T-cell (primary cell): ENCODE results near the gene RAB3IP. TPM values are rescaled to one million over a fixed set of nuclear protein-coding genes. Genes with fewer than 3 reads are reported as not detected.

Experiments
- ATAC-seq, 4 experiments: fragments of 200-7000 bp in 3 of 4; fragments of 150-1000 bp in 1 of 4; cut with Tn5 transposase; replicated peaks in 1 of 4; 1 replicate in 3 of 4; 2 replicates in 1 of 4; pipeline ENCODE4 v1.10.0; 2021; ENCODE audit warnings: moderate library complexity in 3 of 4, mild to moderate bottlenecking in 2 of 4, moderate number of reproducible peaks in 1 of 4
- CTCF ChIA-PET, 2 donors: fragments of 300-600 bp; sonication (Branson Sonifier 250); formaldehyde crosslinking; loops; one replicate each; lab custom pipeline; 2022; ENCODE audit warnings: antibody characterized with exemption in 2 of 2; lab: Charles Lee
- POLR2A ChIA-PET, 2 donors: fragments of 300-600 bp; sonication (Branson Sonifier 250); formaldehyde crosslinking; loops; one replicate each; lab custom pipeline; 2022; ENCODE audit warnings: antibody characterized with exemption in 2 of 2; lab: Charles Lee
- DNase-seq, 35 experiments: peaks; one replicate each; pipeline versions ENCODE4 v3.0.0 to v3.0.0-alpha.2; 2013 to 2023
- H3K27ac ChIP-seq: one replicate; pipeline ENCODE4 v1.5.1; 2013; ENCODE audit warnings: low read length
- H3K27me3 ChIP-seq, 2 experiments: replicated peaks in 1 of 2; 1 replicate in 1 of 2; 2 replicates in 1 of 2; pipeline versions ENCODE4 v1.6.1 to v1.7.0; 2013; ENCODE audit warnings: low read length in 1 of 2, mixed read lengths in 1 of 2; ENCODE audit not compliant: control insufficient read depth in 2 of 2, insufficient read depth in 2 of 2; ENCODE audit errors: extremely low read depth in 1 of 2
- H3K36me3 ChIP-seq, 2 donors: 1 replicate in 1 of 2; 2 replicates in 1 of 2; pipeline versions ENCODE4 v1.6.1 to v1.7.0; 2013; ENCODE audit warnings: low read length in 1 of 2; ENCODE audit not compliant: control insufficient read depth in 2 of 2, insufficient read depth in 1 of 2; ENCODE audit errors: extremely low read depth in 1 of 2
- H3K4me1 ChIP-seq, 2 experiments: 1 replicate in 1 of 2; 2 replicates in 1 of 2; pipeline versions ENCODE4 v1.6.1 to v1.7.0; 2013; ENCODE audit warnings: low read length in 2 of 2, mixed read lengths in 1 of 2; ENCODE audit not compliant: insufficient read depth in 2 of 2, control insufficient read depth in 1 of 2; ENCODE audit errors: extremely low read depth in 1 of 2
- H3K4me3 ChIP-seq, 2 donors: 1 replicate in 1 of 2; 2 replicates in 1 of 2; pipeline versions ENCODE4 v1.5.1 to v1.7.0; 2013; ENCODE audit warnings: mild to moderate bottlenecking in 2 of 2, low read length in 1 of 2, moderate library complexity in 1 of 2; ENCODE audit not compliant: control insufficient read depth in 1 of 2; ENCODE audit errors: extremely low read depth in 1 of 2
- H3K9me3 ChIP-seq: 2 replicates; pipeline ENCODE4 v1.7.0; 2013
- H3K27ac Mint-ChIP-seq, 2 donors: one replicate each; pipeline ENCODE4 v1.8.0; 2020 to 2021; ENCODE audit warnings: mild to moderate bottlenecking in 2 of 2, mixed read lengths in 2 of 2
- H3K27me3 Mint-ChIP-seq, 2 donors: one replicate each; pipeline ENCODE4 v1.8.0; 2021 to 2022; ENCODE audit warnings: mixed read lengths in 2 of 2
- H3K36me3 Mint-ChIP-seq: one replicate; pipeline ENCODE4 v1.8.0; 2021; ENCODE audit warnings: mixed read lengths
- H3K4me1 Mint-ChIP-seq, 3 donors: one replicate each; pipeline ENCODE4 v1.8.0; 2020 to 2022; ENCODE audit warnings: mixed read lengths in 3 of 3, mild to moderate bottlenecking in 1 of 3
- H3K4me3 Mint-ChIP-seq, 3 donors: one replicate each; pipeline ENCODE4 v1.8.0; 2020 to 2022; ENCODE audit warnings: mild to moderate bottlenecking in 3 of 3, mixed read lengths in 3 of 3, moderate library complexity in 3 of 3
- H3K9me3 Mint-ChIP-seq, 3 donors: one replicate each; pipeline ENCODE4 v1.8.0; 2020 to 2022; ENCODE audit warnings: mixed read lengths in 3 of 3
- WGBS: methylation state at CpG from one replicate; pipeline ENCODE4 v1.1.5; 2013; ENCODE audit warnings: missing lambda C conversion rate; ENCODE audit not compliant: insufficient coverage; 5-methylcytosine and 5-hydroxymethylcytosine counted together
- total RNA-seq, 35 experiments: library from RNA in 6 of 35; stranded (reverse) in 6 of 35; fragments of 120-200 nt in 1 of 35; gene quantifications; one replicate each; pipeline versions ENCODE4 v1.2.1 to v1.2.4 and lab custom pipeline; 2013 to 2026

RAB3IP gene
- total RNA-seq, 5 donors from 2014 or later (not counting 1 experiment from before 2014, with no cell fraction given) = 18.7 to 30.5 (median 20.7) TPM

DNA sequence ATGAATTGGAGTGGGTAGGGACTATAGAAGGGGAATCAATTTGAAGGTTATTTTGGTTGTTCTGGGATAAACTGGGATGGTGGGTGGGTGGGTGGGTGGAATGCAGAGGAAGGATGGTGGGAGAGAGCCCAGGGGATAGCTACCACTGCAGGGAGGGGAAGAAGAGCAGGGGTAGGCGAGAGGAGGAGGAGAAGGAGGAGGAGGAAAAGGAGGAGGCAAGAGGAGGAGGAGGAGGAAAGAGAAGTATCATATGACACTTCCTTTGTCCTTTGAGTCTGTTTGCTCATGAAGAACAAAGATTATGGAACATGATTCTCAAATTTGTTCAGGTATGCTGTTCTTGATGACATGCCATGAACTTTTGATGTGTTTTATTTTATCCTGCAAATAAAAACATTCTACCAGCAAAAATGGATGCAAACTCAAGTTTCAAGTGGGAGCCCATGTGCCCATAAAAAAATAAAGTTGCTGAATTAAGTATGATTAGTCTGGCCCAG is 35.5 kb upstream of the RAB3IP start:
- H3K27me3 Mint-ChIP-seq = peaks cover 19 to 21% of the 10 kb centered on the region in 2 donors
- CTCF ChIA-PET = no interaction called here
- no peaks in the 10 kb centered on the region for H3K36me3 Mint-ChIP-seq

GRCh38 chr12:69704357-69704756 is 34.3 kb upstream of the RAB3IP start:
- H3K27me3 ChIP-seq = peaks cover 0 to 8% of the 10 kb centered on the region in 2 experiments
- WGBS = no CpG with 5 or more reads among the region's 1 CpG
- H3K27me3 Mint-ChIP-seq = peaks cover 22% of the 10 kb centered on the region in 2 donors
- H3K4me1 Mint-ChIP-seq = no peaks in the 10 kb centered on the region
- DNase-seq (no peak), ATAC-seq (no peak)
- H3K9me3 Mint-ChIP-seq = no peaks in the 10 kb centered on the region
- H3K27ac ChIP-seq = no peak overlapping the region
- H3K36me3 Mint-ChIP-seq = no peaks in the 10 kb centered on the region
- no peak overlapping the region for H3K27ac Mint-ChIP-seq
- H3K9me3 ChIP-seq = no peaks in the 10 kb centered on the region
- no peaks in the 10 kb centered on the region for H3K36me3 ChIP-seq
- H3K4me1 ChIP-seq = no peaks in the 10 kb centered on the region
- ChIA-PET POLR2A (no interaction called here), CTCF (interaction anchor here in 1 of 2 donors (0.6 to 0.7 kb wide), 2 partner anchors 658 to 1035 kb away, joined by 3 read pairs; no protein-coding TSS in a partner anchor)
- H3K4me3 Mint-ChIP-seq = no peak overlapping the region
- no peak overlapping the region for H3K4me3 ChIP-seq

More for the DNA sequence above, 35.5 kb upstream of the RAB3IP start:
- H3K4me3 ChIP-seq = no peak overlapping the region
- H3K27me3 ChIP-seq = peaks cover 0 to 8% of the 10 kb centered on the region in 2 experiments
- H3K9me3 ChIP-seq = no peaks in the 10 kb centered on the region
- no peaks in the 10 kb centered on the region for H3K36me3 ChIP-seq
- no peak overlapping the region for H3K27ac Mint-ChIP-seq
- 75% methylated on average over 1 of the region's 1 CpG for WGBS
- POLR2A ChIA-PET = no interaction called here
- no peak overlapping the region for H3K4me3 Mint-ChIP-seq
- H3K4me1 ChIP-seq = no peaks in the 10 kb centered on the region
- no peak overlapping the region for H3K27ac ChIP-seq
- H3K9me3 Mint-ChIP-seq = no peaks in the 10 kb centered on the region
- no peak for ATAC-seq
- H3K4me1 Mint-ChIP-seq = no peaks in the 10 kb centered on the region
- DNase-seq = no peak

GRCh38 chr12:69708649-69709048 is 30.0 kb upstream of the RAB3IP start:
- H3K27ac Mint-ChIP-seq = no peak overlapping the region
- ChIA-PET POLR2A (no interaction called here), CTCF (no interaction called here)

DNA sequence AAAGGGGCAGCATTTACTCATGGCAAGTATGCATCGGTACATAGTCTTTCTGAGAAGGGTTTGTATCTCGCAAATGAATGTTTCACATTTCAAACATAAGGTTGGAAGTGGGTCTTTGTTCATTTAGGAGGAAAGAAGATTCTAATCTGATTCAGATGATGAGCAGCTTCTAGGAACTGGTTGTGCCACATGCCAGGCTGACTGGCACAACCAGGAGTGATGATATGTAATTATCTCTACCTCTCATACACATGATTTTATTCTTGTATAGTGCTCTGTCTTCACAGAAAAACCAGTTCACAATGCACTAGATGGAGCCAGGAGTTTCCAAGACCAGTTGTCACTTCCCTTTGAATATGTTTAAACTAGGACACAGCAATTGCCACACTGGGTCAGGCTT is 25.8 kb upstream of the RAB3IP start:
- H3K9me3 ChIP-seq = no peaks in the 10 kb centered on the region
- ChIA-PET POLR2A (no interaction called here), CTCF (no interaction called here)
- Mint-ChIP-seq H3K9me3 (no peaks in the 10 kb centered on the region), H3K4me1 (no peaks in the 10 kb centered on the region), H3K27ac (no peak overlapping the region), H3K4me3 (no peak overlapping the region), H3K36me3 (no peaks in the 10 kb centered on the region), H3K27me3 (peaks cover 11 to 14% of the 10 kb centered on the region in 2 donors)
- no peak for DNase-seq
- no peak for ATAC-seq
- no CpG with 5 or more reads among the region's 2 CpGs for WGBS
- H3K36me3 ChIP-seq = no peaks in the 10 kb centered on the region
- H3K4me1 ChIP-seq = no peaks in the 10 kb centered on the region
- peaks cover 0 to 3% of the 10 kb centered on the region in 2 experiments for H3K27me3 ChIP-seq
- H3K4me3 ChIP-seq = no peak overlapping the region
- no peak overlapping the region for H3K27ac ChIP-seq

More at GRCh38 chr12:69708649-69709048, 30.0 kb upstream of the RAB3IP start:
- WGBS = no CpG with 5 or more reads among the region's 3 CpGs
- Mint-ChIP-seq H3K27me3 (peaks cover 16 to 30% of the 10 kb centered on the region in 2 donors), H3K36me3 (no peaks in the 10 kb centered on the region), H3K4me1 (no peaks in the 10 kb centered on the region), H3K9me3 (no peaks in the 10 kb centered on the region), H3K4me3 (no peak overlapping the region)
- no peak for ATAC-seq
- DNase-seq = no peak
- peaks cover 0 to 6% of the 10 kb centered on the region in 2 experiments for H3K27me3 ChIP-seq
- no peak overlapping the region for H3K4me3 ChIP-seq
- H3K4me1 ChIP-seq = no peaks in the 10 kb centered on the region
- no peaks in the 10 kb centered on the region for H3K36me3 ChIP-seq
- H3K9me3 ChIP-seq = no peaks in the 10 kb centered on the region
- no peak overlapping the region for H3K27ac ChIP-seq

DNA sequence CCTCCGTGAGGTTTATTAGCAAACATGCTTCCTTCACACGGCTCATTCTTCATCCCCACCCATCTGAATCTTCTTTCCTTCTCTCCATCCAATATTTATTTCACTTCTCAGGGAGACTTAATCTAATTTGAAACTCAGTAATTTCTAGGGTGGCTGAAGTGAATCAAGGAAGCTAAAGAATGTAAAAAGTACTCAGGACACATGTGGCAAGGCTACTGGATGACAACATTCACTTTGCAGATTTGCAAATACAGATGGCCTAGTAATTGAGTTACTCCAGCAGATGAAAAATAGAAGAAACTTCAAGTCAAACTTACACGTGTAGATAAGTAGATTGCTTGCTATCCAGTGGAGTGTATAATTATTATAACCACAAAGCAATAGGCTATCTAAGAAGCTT is 24.1 kb upstream of the RAB3IP start:
- Histone ChIP-seq H3K27ac (no peak overlapping the region), H3K36me3 (no peaks in the 10 kb centered on the region), H3K4me3 (no peak overlapping the region), H3K27me3 (peaks cover 0 to 3% of the 10 kb centered on the region in 2 experiments), H3K9me3 (no peaks in the 10 kb centered on the region), H3K4me1 (no peaks in the 10 kb centered on the region)
- ATAC-seq (no peak), DNase-seq (no peak)
- ChIA-PET POLR2A (no interaction called here), CTCF (no interaction called here)
- H3K27ac Mint-ChIP-seq = no peak overlapping the region
- H3K9me3 Mint-ChIP-seq = no peaks in the 10 kb centered on the region
- no peaks in the 10 kb centered on the region for H3K36me3 Mint-ChIP-seq
- H3K4me1 Mint-ChIP-seq = no peaks in the 10 kb centered on the region
- H3K4me3 Mint-ChIP-seq = no peak overlapping the region
- peaks cover 7 to 10% of the 10 kb centered on the region in 2 donors for H3K27me3 Mint-ChIP-seq
- WGBS = no CpG with 5 or more reads among the region's 3 CpGs

DNA sequence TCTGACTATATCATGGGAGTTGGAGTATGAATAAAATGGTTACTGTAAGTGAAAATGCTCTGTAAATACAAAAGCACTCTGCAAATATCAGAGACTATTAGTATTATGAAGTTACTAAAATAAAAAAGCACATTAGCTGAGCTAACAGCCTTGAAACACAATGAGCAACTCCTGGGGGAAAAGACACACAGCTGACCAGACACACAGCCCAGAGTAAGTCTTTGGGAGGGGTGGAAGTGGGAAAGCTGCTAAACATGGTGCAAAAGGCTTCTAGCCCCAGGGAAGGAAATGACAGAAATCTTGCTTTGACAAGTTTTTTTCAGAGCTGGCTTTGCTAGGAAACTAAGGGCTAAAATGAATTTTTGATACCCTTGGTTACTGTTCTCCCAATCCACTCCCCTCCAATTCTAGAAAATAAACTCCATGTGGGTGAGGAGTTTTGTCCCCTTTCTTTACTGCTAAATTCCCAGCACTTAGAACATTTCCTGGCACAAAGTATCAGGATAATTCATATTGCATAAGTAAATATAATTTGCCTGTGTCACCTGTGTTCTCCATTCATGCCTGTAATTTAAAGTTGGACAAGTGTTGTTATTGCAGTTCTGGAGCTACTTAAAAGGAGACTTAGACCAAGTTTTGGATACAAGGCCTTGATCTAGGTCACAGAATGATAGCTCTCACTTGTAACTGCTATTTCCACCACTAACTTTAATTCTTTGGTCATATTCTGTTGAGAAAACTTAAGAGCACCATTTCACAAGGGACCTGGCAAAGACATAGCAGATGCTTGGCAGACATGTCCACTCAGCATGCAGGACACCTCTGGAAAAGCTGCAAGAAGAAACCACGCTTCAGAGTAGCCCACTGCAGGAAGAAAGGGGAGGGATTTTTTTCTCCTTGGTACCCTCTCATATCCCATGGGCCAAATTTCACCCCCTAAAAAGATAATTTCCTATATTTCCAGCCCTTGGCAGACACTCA is 19.0 kb upstream of the RAB3IP start:
- Histone ChIP-seq H3K27me3 (no peaks in the 10 kb centered on the region), H3K9me3 (no peaks in the 10 kb centered on the region), H3K4me3 (no peak overlapping the region), H3K36me3 (no peaks in the 10 kb centered on the region), H3K27ac (no peak overlapping the region), H3K4me1 (no peaks in the 10 kb centered on the region)
- Mint-ChIP-seq H3K4me3 (no peak overlapping the region), H3K27ac (no peak overlapping the region), H3K4me1 (no peaks in the 10 kb centered on the region), H3K36me3 (no peaks in the 10 kb centered on the region), H3K9me3 (peaks cover 0 to 4% (median 0%) of the 10 kb centered on the region in 3 donors), H3K27me3 (peaks cover 3 to 16% of the 10 kb centered on the region in 2 donors)
- ChIA-PET CTCF (no interaction called here), POLR2A (no interaction called here)
- no peak for ATAC-seq
- no CpG with 5 or more reads among the region's 1 CpG for WGBS
- no peak for DNase-seq
